GM18526 (cell line): ENCODE measurements around the gene TEAD4.

Experiments used
- POLR2A ChIP-seq: IDR thresholded peaks from 3 replicates; pipeline ENCODE4 v1.6.1; 2011; ENCODE audit not compliant: insufficient read length; ENCODE audit errors: extremely low read depth

The TEAD4 gene

GRCh38 chr12:3010214-3010930 lies 51.2 kb downstream of the TEAD4 start:
- no peak for TF ChIP-seq POLR2A

DNA sequence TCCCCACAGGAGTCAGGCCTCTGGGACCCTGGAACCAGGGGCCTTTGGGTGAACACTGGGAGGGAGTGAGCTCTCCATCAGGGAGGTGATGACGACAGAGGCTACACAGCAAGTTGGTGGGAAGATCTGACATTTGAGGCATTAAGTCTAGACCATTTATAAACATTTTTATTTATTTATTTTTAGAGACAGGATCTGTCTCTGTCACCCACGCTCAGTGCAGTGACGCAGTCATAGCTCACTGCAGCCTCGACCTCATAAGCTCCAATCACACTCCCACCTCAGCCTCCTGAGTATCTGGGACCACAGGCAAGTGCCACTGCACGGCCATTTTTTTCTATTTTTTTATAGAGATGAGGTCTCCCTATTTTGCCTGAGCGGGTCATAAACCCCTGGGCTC lies 53.6 kb downstream of the TEAD4 start:
- no peak for TF ChIP-seq POLR2A

DNA sequence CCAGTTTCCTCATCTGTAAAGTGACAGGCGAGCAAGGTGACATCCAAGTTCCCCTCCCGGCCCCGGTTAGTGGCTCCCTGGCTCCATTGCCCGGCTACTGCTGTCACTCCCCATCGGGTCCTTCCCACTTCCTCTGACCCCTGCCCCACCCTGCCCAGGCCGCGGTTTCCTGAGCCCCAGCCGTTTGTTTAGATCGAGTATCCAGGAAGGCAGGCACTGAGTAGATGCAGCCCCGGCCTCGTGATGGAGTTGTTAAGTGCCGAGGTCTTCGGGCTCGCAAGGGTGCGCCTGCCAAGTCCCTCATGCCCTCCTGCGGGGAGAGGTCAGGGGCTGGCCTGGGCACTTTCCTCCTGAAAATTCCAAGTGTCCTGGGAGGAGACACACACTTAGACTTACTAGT lies 55.4 kb downstream of the TEAD4 start:
- TF ChIP-seq POLR2A: no peak

GRCh38 chr12:3015356-3015755 lies 56.2 kb downstream of the TEAD4 start:
- no peak for TF ChIP-seq POLR2A

DNA sequence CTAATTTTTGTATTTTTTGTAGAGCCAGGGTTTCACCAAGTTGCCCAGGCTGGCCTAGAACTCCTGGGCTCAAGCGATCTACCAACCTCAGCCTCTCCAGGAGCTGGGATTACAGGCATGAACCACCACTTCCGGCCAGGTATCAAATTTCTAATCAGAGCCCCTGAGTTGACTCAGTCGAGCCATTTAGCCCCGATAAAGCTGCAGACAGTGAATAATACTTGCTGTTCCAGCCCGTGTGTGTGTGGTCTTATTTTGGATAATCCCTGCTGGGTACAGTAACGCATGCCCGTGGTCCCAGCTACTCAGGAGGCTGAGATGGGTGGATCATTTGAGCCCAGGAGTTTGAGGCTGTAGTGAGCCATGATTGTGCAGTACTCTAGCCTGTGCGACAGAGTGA lies 57.0 kb downstream of the TEAD4 start:
- TF ChIP-seq POLR2A: no peak

DNA sequence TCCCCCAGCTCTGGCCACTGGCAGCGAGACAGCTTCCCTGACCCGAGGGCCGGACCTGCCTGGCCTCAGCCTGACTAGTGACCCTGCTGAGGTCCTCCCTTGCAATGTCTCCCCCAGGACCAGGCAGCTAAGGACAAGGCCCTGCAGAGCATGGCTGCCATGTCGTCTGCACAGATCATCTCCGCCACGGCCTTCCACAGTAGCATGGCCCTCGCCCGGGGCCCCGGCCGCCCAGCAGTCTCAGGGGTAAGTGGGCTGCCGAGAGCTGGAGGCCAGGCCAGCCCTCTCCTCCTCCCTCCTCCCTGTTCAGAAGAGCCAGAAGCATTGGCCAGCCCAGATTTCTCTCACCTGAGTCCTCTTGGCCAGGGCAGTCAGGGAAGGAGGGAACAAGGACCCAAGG lies 58.1 kb downstream of the TEAD4 start:
- no peak for TF ChIP-seq POLR2A

- no peak for TF ChIP-seq POLR2A
Observed at GRCh38 chr12:3018284-3019004, 59.2 kb downstream of the TEAD4 start.

DNA sequence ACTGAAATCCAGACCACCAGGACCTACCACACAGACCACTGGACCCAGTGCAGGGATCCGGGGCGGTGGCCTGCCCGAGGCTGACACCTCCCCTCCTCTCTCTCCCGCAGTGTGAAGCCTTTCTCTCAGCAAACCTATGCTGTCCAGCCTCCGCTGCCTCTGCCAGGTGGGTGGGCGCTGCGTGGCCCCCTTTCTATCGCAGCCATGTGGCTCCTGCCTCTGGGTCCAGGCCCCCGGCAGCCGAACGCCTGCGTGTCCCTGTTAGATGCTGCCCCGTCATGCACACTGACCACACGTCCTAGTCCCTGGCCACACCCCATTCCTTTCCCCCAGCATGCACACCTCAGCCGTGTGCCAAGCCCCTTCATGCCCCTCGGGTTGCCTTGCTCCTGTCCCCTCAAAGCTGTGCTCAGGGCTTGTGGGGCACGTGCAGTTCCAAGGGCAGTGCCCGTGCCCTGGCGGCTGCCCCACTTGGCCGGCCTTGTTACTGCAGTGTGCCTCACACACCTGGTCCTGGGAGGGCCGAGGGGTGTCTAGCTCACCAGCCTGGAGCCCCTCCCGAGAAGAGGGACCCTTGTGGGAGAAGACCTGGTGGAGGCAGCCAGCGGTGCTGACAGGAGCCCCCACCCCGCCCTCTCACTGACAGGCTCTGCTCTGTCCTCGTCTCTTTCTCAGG lies 59.9 kb downstream of the TEAD4 start:
- no peak for TF ChIP-seq POLR2A

GRCh38 chr12:3020399-3020798 lies 61.2 kb downstream of the TEAD4 start:
- TF ChIP-seq POLR2A: no peak

- no peak for TF ChIP-seq POLR2A
Observed at GRCh38 chr12:3020850-3021435, 61.7 kb downstream of the TEAD4 start.

DNA sequence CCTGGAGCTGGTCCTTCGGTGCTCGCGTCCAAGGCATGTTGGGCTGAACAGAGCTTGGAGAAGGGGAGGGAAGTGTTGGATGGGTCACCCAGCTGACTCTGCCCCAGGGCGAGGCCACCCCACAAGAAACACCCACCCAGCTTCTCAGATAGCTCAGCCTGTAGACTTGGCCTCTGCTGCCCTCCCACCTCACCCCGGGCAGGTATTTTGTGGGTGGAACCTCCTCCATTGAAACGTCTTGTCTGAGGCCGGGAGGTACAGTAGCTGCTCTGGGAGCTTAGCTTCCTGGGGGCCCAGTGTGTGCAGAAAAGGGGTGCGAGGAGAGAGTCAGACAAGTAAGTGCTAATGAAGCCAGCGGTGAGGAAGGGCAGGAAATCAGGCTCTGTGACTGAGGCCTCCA lies 63.2 kb downstream of the TEAD4 start:
- no peak for TF ChIP-seq POLR2A

DNA sequence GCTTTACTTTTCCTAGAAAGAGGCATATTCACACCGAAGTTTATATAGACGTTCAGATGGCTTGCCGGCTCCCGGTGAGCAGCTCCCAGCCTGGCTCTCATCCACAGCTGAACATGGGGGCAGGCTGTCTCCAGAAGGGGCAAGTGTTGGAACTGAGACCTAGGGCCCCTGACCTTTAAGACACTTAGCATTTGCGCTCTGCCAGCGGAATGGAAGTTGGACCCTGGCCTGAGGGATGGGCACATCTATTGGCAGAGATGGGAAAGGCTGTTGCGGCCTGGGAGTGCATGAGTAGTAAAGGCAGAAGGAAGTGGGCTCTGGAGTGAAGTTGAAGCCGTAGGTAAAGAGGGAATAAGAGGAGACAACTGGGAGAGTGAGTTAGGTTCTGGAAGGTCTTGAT lies 63.8 kb downstream of the TEAD4 start:
- TF ChIP-seq POLR2A: no peak

- no peak for TF ChIP-seq POLR2A
Observed at GRCh38 chr12:3028108-3028507, 68.9 kb downstream of the TEAD4 start.

DNA sequence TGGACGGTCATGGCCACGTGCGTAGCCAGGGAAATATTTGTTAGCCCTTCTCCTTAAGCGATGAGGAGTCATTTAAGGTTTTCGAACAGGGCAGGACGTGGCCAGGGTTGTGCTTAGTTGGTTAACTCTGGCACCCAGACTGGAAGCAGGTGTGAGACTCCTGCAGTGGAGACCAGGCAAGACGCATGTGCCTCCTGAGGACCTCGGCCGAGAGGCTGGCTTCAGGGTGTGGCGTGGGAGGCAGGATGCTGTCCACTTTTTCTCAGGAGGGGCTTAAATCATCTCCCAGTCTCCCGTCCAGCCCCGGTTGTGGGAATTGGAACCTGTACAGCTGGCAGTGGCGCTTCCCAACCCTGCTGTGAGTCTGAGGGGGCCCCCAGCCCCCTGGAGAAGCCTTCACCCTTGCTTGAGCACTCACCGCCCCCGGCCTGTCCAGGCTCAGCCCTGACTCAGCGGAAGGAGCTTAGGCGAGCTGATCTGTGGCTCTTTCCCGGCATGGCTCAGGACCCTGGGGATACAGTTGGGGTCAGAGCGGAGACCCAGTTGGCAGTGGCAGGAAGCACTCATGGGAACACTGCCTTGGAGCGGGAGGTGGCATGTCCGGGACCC lies 71.7 kb downstream of the TEAD4 start:
- no peak for TF ChIP-seq POLR2A

DNA sequence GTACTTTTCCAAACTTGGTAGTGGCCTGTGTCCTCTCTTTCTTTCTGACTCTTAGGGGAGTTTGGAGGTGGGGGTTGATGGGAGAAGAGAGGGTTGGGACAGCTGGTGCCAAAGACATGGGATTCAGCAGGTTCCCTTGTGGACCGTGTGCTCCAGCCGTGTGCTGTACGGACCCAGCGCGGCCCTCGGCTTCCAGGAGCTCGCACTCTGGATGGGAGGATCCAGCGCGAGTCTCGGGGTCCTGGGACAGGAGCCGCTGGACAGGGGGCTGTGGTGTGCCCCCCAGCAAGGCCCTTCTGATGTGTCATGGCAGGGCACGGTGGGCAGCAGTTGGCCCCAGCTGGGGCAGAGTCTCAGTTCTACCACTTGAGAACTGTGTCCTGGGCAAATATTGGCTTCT lies 73.0 kb downstream of the TEAD4 start:
- no peak for TF ChIP-seq POLR2A

GRCh38 chr12:3032770-3033538 lies 73.8 kb downstream of the TEAD4 start:
- no peak for TF ChIP-seq POLR2A

DNA sequence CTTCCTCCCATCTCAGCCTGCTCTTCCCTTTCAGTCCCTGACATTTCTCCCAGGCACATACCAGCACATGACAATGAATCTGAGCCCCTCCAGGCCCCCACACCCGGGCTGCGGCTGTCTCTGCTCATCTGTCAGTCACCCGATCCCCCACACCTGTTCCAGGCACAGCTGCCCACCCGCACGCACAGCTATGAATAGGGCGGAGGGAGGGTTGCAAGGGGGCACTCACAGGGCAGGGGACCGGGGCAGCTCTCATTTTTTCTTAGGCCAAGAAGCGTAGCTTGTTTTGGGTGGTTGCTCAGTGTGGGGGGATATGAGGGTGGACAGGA lies 74.3 kb downstream of the TEAD4 start:
- TF ChIP-seq POLR2A: no peak
